Thyroid gland (tissue), 4 donors: Measurements from ENCODE around the gene GUCY2C.

Source experiments
- CTCF ChIP-seq, 6 experiments: fragments of 200-600 bp in 3 of 6; fragments of 450-650 bp in 3 of 6; sonication (generic) in 3 of 6; IDR thresholded peaks; one replicate each; pipeline ENCODE4 v1.5.1; 2016 to 2019; ENCODE audit warnings: antibody characterized with exemption in 6 of 6, mild to moderate bottlenecking in 2 of 6, inconsistent platforms in 1 of 6, moderate library complexity in 1 of 6
- POLR2A ChIP-seq, 2 donors: fragments of 450-650 bp; IDR thresholded peaks; one replicate each; pipeline ENCODE4 v1.6.1; 2017; ENCODE audit warnings: antibody characterized with exemption in 2 of 2, mild to moderate bottlenecking in 2 of 2, moderate library complexity in 1 of 2

- TF ChIP-seq CTCF (IDR thresholded peaks at IDR 0.05) (no peak), POLR2A (IDR thresholded peaks at IDR 0.05) (no peak)
These were observed 41.1 kb downstream of the GUCY2C start for GRCh38 chr12:14655284-14655683.
